OCI-LY7 (cell line): ENCODE results near the gene SERPING1. TPM values are rescaled to one million over a fixed set of nuclear protein-coding genes. Genes with fewer than 3 reads are reported as not detected.

Source experiments
- BruUV-seq: library from RNA; stranded (reverse); fragments of 400-500 nt; replicated peaks from 2 replicates; lab custom pipeline; 2021; lab: Mats Ljungman, UMichigan
- CTCF ChIA-PET: fragments of 300-600 bp; sonication (Branson Sonifier 250); formaldehyde crosslinking; loops from one replicate; lab custom pipeline; 2022; ENCODE audit warnings: antibody characterized with exemption; ENCODE audit not compliant: unreplicated experiment; lab: Charles Lee
- POLR2A ChIA-PET: fragments of 300-600 bp; sonication (Branson Sonifier 250); formaldehyde crosslinking; loops from one replicate; lab custom pipeline; 2022; ENCODE audit warnings: antibody characterized with exemption; lab: Charles Lee
- DNase-seq: peaks from one replicate; pipeline ENCODE4 v3.0.0-alpha.2; 2015; ENCODE audit warnings: low spot score
- H2AFZ ChIP-seq: fragments of 200-600 bp; sonication (generic), shearing (Covaris generic); 2 replicates; pipeline ENCODE4 v1.6.1; 2014; ENCODE audit warnings: mild to moderate bottlenecking, antibody characterized with exemption, low read length, moderate library complexity
- H3K27ac ChIP-seq: fragments of 200-600 bp; sonication (generic); 2 replicates; pipeline ENCODE4 v1.5.1; 2014; ENCODE audit warnings: mixed run types, low read depth, mild to moderate bottlenecking, moderate library complexity, low read length, inconsistent platforms; ENCODE audit not compliant: poor library complexity, severe bottlenecking
- H3K36me3 ChIP-seq: fragments of 200-600 bp; sonication (generic); 2 replicates; pipeline ENCODE4 v1.6.1; 2014; ENCODE audit warnings: mild to moderate bottlenecking, antibody characterized with exemption, low read length, moderate library complexity, mixed read lengths; ENCODE audit not compliant: insufficient read depth
- H3K4me1 ChIP-seq: fragments of 200-600 bp; sonication (generic); 2 replicates; pipeline ENCODE4 v1.5.1; 2014; ENCODE audit warnings: mild to moderate bottlenecking, low read length; ENCODE audit not compliant: insufficient read depth, poor library complexity, severe bottlenecking
- H3K4me2 ChIP-seq: fragments of 200-600 bp; sonication (generic); 2 replicates; pipeline ENCODE4 v1.6.1; 2014; ENCODE audit warnings: mild to moderate bottlenecking, low read length
- H3K4me3 ChIP-seq: fragments of 200-600 bp; sonication (generic); 2 replicates; pipeline ENCODE4 v1.5.1; 2014; ENCODE audit warnings: mild to moderate bottlenecking, low read depth, low read length; ENCODE audit not compliant: poor library complexity, severe bottlenecking
- H3K79me2 ChIP-seq: fragments of 200-600 bp; sonication (generic); 2 replicates; pipeline ENCODE4 v1.6.1; 2016; ENCODE audit warnings: low read depth, mild to moderate bottlenecking, low read length, moderate library complexity, mixed read lengths; ENCODE audit not compliant: insufficient read depth
- H3K9me2 ChIP-seq: fragments of 200-600 bp; sonication (generic); 2 replicates; pipeline ENCODE4 v1.6.1; 2016; ENCODE audit warnings: mild to moderate bottlenecking, low read length, mixed read lengths; ENCODE audit not compliant: insufficient read depth
- H3K9me3 ChIP-seq: fragments of 200-600 bp; sonication (generic); 2 replicates; pipeline ENCODE4 v1.6.1; 2014; ENCODE audit warnings: mild to moderate bottlenecking, mixed run types, low read length, mixed read lengths
- H4K20me1 ChIP-seq: fragments of 200-600 bp; sonication (generic); 2 replicates; pipeline ENCODE4 v1.6.1; 2014; ENCODE audit warnings: mild to moderate bottlenecking, antibody characterized with exemption, low read length, moderate library complexity, mixed read lengths; ENCODE audit not compliant: insufficient read depth
- CTCF ChIP-seq: fragments of 200-600 bp; sonication (generic); conservative IDR thresholded peaks from 2 replicates; pipeline ENCODE4 v1.5.1; 2014; ENCODE audit warnings: mild to moderate bottlenecking, antibody characterized with exemption, low read length, moderate library complexity, mixed read lengths
- EZH2phosphoT487 ChIP-seq: fragments of 200-600 bp; sonication (generic); IDR thresholded peaks from 2 replicates; pipeline ENCODE4 v1.6.1; 2018; ENCODE audit warnings: low read depth, borderline replicate concordance, mild to moderate bottlenecking, mixed run types, antibody characterized with exemption, low read length, moderate library complexity, mixed read lengths
- intact Hi-C: fragments of 100-400 bp; cut with micrococcal nuclease; formaldehyde crosslinking; loops from one replicate; pipeline ENCODE4 v1.10.0; 2022; ENCODE audit not compliant: unreplicated experiment
- total RNA-seq, 2 experiments: library from RNA; depleted of rRNA in 1 of 2; stranded (reverse); fragments of >200 nt in 1 of 2; shearing (Covaris generic) in 1 of 2; gene quantifications; 2 replicates each; pipeline ENCODE4 v1.2.3, GENCODE V29; 2014 to 2022

Gene SERPING1
- total RNA-seq, 2 experiments from 2014 or later = not detected

GRCh38 chr11:57634311-57634710 is 36.8 kb downstream of the SERPING1 start:
- H4K20me1 ChIP-seq = no peaks in the 10 kb centered on the region
- no peak for TF ChIP-seq CTCF
- TF ChIP-seq EZH2phosphoT487 = no peak
- POLR2A ChIA-PET = interaction anchor here (1.1 kb wide), 3 partner anchors 9 to 22 kb away, joined by 3 to 4 read pairs (median 3); no protein-coding TSS in a partner anchor

GRCh38 chr11:57635246-57635645 is 37.8 kb downstream of the SERPING1 start:
- ChIA-PET CTCF (no interaction called here), POLR2A (interaction anchor here (0.7 to 1.1 kb wide), 5 partner anchors 8 to 37 kb away, joined by 3 to 5 read pairs (median 3); no protein-coding TSS in a partner anchor)
- no peaks in the 10 kb centered on the region for H3K36me3 ChIP-seq
- no peak overlapping the region for H3K27ac ChIP-seq
- BruUV-seq = no TSS peak
- no peaks in the 10 kb centered on the region for H4K20me1 ChIP-seq
- H3K9me3 ChIP-seq = no peaks in the 10 kb centered on the region
- H3K4me1 ChIP-seq = peaks cover 16% of the 10 kb centered on the region
- H3K4me2 ChIP-seq = no peak overlapping the region
- DNase-seq = no peak
- no peak overlapping the region for H2AFZ ChIP-seq
- TF ChIP-seq EZH2phosphoT487 (no peak), CTCF (no peak)
- no peaks in the 10 kb centered on the region for H3K79me2 ChIP-seq
- H3K4me3 ChIP-seq = no peak overlapping the region
- no peaks in the 10 kb centered on the region for H3K9me2 ChIP-seq
- intact Hi-C loops = no loop called here

More at GRCh38 chr11:57634311-57634710, 36.8 kb downstream of the SERPING1 start:
- Histone ChIP-seq H3K9me2 (no peaks in the 10 kb centered on the region), H3K4me1 (peaks cover 7% of the 10 kb centered on the region), H2AFZ (no peak overlapping the region), H3K4me2 (no peak overlapping the region), H3K36me3 (no peaks in the 10 kb centered on the region), H3K27ac (no peak overlapping the region), H3K4me3 (no peak overlapping the region), H3K79me2 (no peaks in the 10 kb centered on the region), H3K9me3 (no peaks in the 10 kb centered on the region)
- no TSS peak for BruUV-seq
- CTCF ChIA-PET = no interaction called here
- intact Hi-C loops = no loop called here
- no peak for DNase-seq

GRCh38 chr11:57637626-57638004 is 40.1 kb downstream of the SERPING1 start:
- ChIA-PET POLR2A (interaction anchor here (0.5 to 1.5 kb wide), 2 partner anchors 15 to 69 kb away, joined by 3 to 7 read pairs; no protein-coding TSS in a partner anchor), CTCF (no interaction called here)
- TF ChIP-seq EZH2phosphoT487 = no peak
- no peak for TF ChIP-seq CTCF
- no peak for DNase-seq
- intact Hi-C loops = no loop called here
- H4K20me1 ChIP-seq = no peaks in the 10 kb centered on the region
- no peak overlapping the region for H3K27ac ChIP-seq
- H3K9me3 ChIP-seq = no peaks in the 10 kb centered on the region
- no peaks in the 10 kb centered on the region for H3K79me2 ChIP-seq
- no peak overlapping the region for H2AFZ ChIP-seq
- H3K4me2 ChIP-seq = no peak overlapping the region
- no peak overlapping the region for H3K4me3 ChIP-seq
- H3K4me1 ChIP-seq = peaks cover 29% of the 10 kb centered on the region
- no peaks in the 10 kb centered on the region for H3K36me3 ChIP-seq
- BruUV-seq = no TSS peak
- no peaks in the 10 kb centered on the region for H3K9me2 ChIP-seq
